ENCODE measurements around the gene CDON.

Gene CDON

GRCh38 chr11:125954945-125955640 is 107.6 kb downstream of the CDON start:
- DNase-seq (ENCODE audit: low spot score), result no peak

- DNase-seq (ENCODE audit: low spot score), result no peak
These were observed 108.3 kb downstream of the CDON start for GRCh38 chr11:125954123-125954944.

- DNase-seq (ENCODE audit: low spot score), result no peak
These were observed 109.2 kb downstream of the CDON start for GRCh38 chr11:125953401-125953935.

GRCh38 chr11:125952973-125953372 is 109.7 kb downstream of the CDON start:
- DNase-seq (ENCODE audit: low spot score), result no peak

- no peak for DNase-seq (ENCODE audit: low spot score)
These were observed 110.1 kb downstream of the CDON start for GRCh38 chr11:125952559-125952958.

- no peak for DNase-seq (ENCODE audit: low spot score)
These were observed 110.9 kb downstream of the CDON start for GRCh38 chr11:125951731-125952130.

GRCh38 chr11:125950696-125951651 is 111.7 kb downstream of the CDON start:
- DNase-seq (ENCODE audit: low spot score), result no peak

- no peak for DNase-seq (ENCODE audit: low spot score)
These were observed 112.5 kb downstream of the CDON start for GRCh38 chr11:125950178-125950490.

GRCh38 chr11:125949271-125950177 is 113.1 kb downstream of the CDON start:
- DNase-seq (ENCODE audit: low spot score), result no peak

GRCh38 chr11:125948278-125949051 is 114.2 kb downstream of the CDON start:
- DNase-seq (ENCODE audit: low spot score), result no peak

- DNase-seq (ENCODE audit: low spot score), result no peak
These were observed 115.0 kb downstream of the CDON start for GRCh38 chr11:125947419-125948277.

GRCh38 chr11:125946712-125947418 is 115.8 kb downstream of the CDON start:
- no peak for DNase-seq (ENCODE audit: low spot score)

GRCh38 chr11:125945797-125946520 is 116.7 kb downstream of the CDON start, which contains the start of gene VSIG10L2:
Gene VSIG10L2, plus strand, starts transcription at chr11:125946044. Its CDS starts 12 bp downstream, at chr11:125946056.
- no peak for DNase-seq (ENCODE audit: low spot score)

GRCh38 chr11:125945011-125945796 is 117.5 kb downstream of the CDON start:
- DNase-seq (ENCODE audit: low spot score), result no peak

GRCh38 chr11:125944350-125945010 is 118.2 kb downstream of the CDON start:
- no peak for DNase-seq (ENCODE audit: low spot score)

GRCh38 chr11:125943661-125944349 is 118.9 kb downstream of the CDON start:
- DNase-seq (ENCODE audit: low spot score), result no peak

Data from germinal center (tissue), 1 donor.